IMR-90 (cell line): ENCODE results near the gene PRMT2. TPM values are rescaled to one million over a fixed set of nuclear protein-coding genes. Genes with fewer than 3 reads are reported as not detected.

Experiments
- ATAC-seq: fragments of 200-7000 bp; cut with Tn5 transposase; 2 replicates; pipeline ENCODE4 v1.9.1; 2020; ENCODE audit warnings: low read depth, mild to moderate bottlenecking, moderate library complexity
- BruUV-seq: library from RNA; stranded (reverse); fragments of 400-500 nt; replicated peaks from 2 replicates; lab custom pipeline; 2021; lab: Mats Ljungman, UMichigan
- CTCF ChIA-PET: fragments of 300-600 bp; formaldehyde crosslinking; extraction: SDS; loops from one replicate; lab custom pipeline; 2021; ENCODE audit warnings: antibody characterized with exemption; lab: Yijun Ruan, JAX
- POLR2A ChIA-PET: fragments of 300-600 bp; sonication (Branson Sonifier 250); formaldehyde crosslinking; loops from one replicate; lab custom pipeline; 2022; ENCODE audit warnings: antibody characterized with exemption; ENCODE audit not compliant: unreplicated experiment; lab: Charles Lee
- DNase-seq: peaks from one replicate; pipeline ENCODE4 v3.0.0; 2013
- H2AFZ ChIP-seq: replicated peaks from 2 replicates; pipeline ENCODE3; 2013; ENCODE audit warnings: low read length, mild to moderate bottlenecking; ENCODE audit not compliant: poor library complexity
- H2AK5ac ChIP-seq: 2 replicates; pipeline ENCODE4 v1.6.1; 2013; ENCODE audit warnings: low read depth, low read length, inconsistent platforms
- H2AK9ac ChIP-seq: replicated peaks from 2 replicates; pipeline ENCODE3; 2013; ENCODE audit warnings: mild to moderate bottlenecking, low read depth, low read length, moderate library complexity; ENCODE audit not compliant: poor library complexity
- H2BK120ac ChIP-seq: 2 replicates; pipeline ENCODE4 v1.6.1; 2013; ENCODE audit warnings: low read depth, low read length, inconsistent platforms
- H2BK15ac ChIP-seq: 3 replicates; pipeline ENCODE4 v1.6.1; 2013; ENCODE audit warnings: low read depth, low read length, inconsistent platforms
- H2BK20ac ChIP-seq: 2 replicates; pipeline ENCODE4 v1.6.1; 2013; ENCODE audit warnings: low read depth, mild to moderate bottlenecking, inconsistent platforms, low read length, moderate library complexity
- H2BK5ac ChIP-seq: 2 replicates; pipeline ENCODE4 v1.6.1; 2013; ENCODE audit warnings: mild to moderate bottlenecking, low read depth, low read length, inconsistent platforms; ENCODE audit not compliant: poor library complexity, severe bottlenecking
- H3K14ac ChIP-seq: replicated peaks from 2 replicates; pipeline ENCODE4 v1.6.1; 2013; ENCODE audit warnings: low read depth, low read length, inconsistent platforms
- H3K18ac ChIP-seq: 2 replicates; pipeline ENCODE4 v1.6.1; 2013; ENCODE audit warnings: low read depth, low read length, control low read depth
- H3K23ac ChIP-seq: 2 replicates; pipeline ENCODE4 v1.6.1; 2013; ENCODE audit warnings: low read depth, low read length, inconsistent platforms
- H3K27ac ChIP-seq: 2 replicates; pipeline ENCODE4 v1.5.1; 2013; ENCODE audit warnings: mild to moderate bottlenecking, control low read depth, low read length; ENCODE audit not compliant: insufficient read depth
- H3K27me3 ChIP-seq: 2 replicates; pipeline ENCODE4 v1.6.1; 2013; ENCODE audit warnings: low read length; ENCODE audit not compliant: control insufficient read depth, insufficient read depth
- H3K36me3 ChIP-seq: 2 replicates; pipeline ENCODE4 v1.6.1; 2013; ENCODE audit warnings: low read length, mixed read lengths; ENCODE audit not compliant: control insufficient read depth, insufficient read depth
- H3K4ac ChIP-seq: 2 replicates; pipeline ENCODE4 v1.6.1; 2013; ENCODE audit warnings: low read depth, low read length, inconsistent platforms
- H3K4me1 ChIP-seq: 2 replicates; pipeline ENCODE4 v1.6.1; 2013; ENCODE audit warnings: low read length, mixed read lengths; ENCODE audit not compliant: control insufficient read depth, insufficient read depth
- H3K4me2 ChIP-seq: 2 replicates; pipeline ENCODE4 v1.6.1; 2013; ENCODE audit warnings: low read depth, mild to moderate bottlenecking, control low read depth, low read length, moderate library complexity
- H3K4me3 ChIP-seq: 2 replicates; pipeline ENCODE4 v1.5.1; 2013; ENCODE audit warnings: low read depth, mild to moderate bottlenecking, control low read depth, low read length, moderate library complexity; ENCODE audit not compliant: insufficient read depth
- H3K56ac ChIP-seq: 2 replicates; pipeline ENCODE4 v1.6.1; 2013; ENCODE audit warnings: low read length, inconsistent platforms; ENCODE audit not compliant: insufficient read depth; ENCODE audit errors: extremely low read depth
- H3K79me1 ChIP-seq, 2 experiments: 2 replicates each; pipeline ENCODE4 v1.6.1; 2013; ENCODE audit warnings: low read length in 2 of 2, inconsistent platforms in 1 of 2, low read depth in 1 of 2
- H3K9ac ChIP-seq: 2 replicates; pipeline ENCODE4 v1.6.1; 2013; ENCODE audit warnings: low read depth, low read length, control low read depth
- H3K9me1 ChIP-seq: 2 replicates; pipeline ENCODE4 v1.6.1; 2013; ENCODE audit warnings: low read length, inconsistent platforms; ENCODE audit not compliant: insufficient read depth
- H3K9me3 ChIP-seq: 2 replicates; pipeline ENCODE4 v1.6.1; 2013; ENCODE audit warnings: low read length; ENCODE audit not compliant: control insufficient read depth, insufficient read depth
- H4K20me1 ChIP-seq: 2 replicates; pipeline ENCODE4 v1.6.1; 2013; ENCODE audit warnings: low read length, inconsistent platforms; ENCODE audit not compliant: insufficient read depth
- H4K5ac ChIP-seq: 2 replicates; pipeline ENCODE4 v1.6.1; 2013; ENCODE audit warnings: mild to moderate bottlenecking, low read depth, low read length, control low read depth
- H4K8ac ChIP-seq, 2 experiments: 2 replicates each; pipeline ENCODE4 v1.6.1; 2013; ENCODE audit warnings: low read depth in 2 of 2, low read length in 2 of 2, control low read depth in 1 of 2, inconsistent platforms in 1 of 2
- H4K91ac ChIP-seq: 2 replicates; pipeline ENCODE4 v1.6.1; 2013; ENCODE audit warnings: low read depth, low read length, inconsistent platforms; ENCODE audit not compliant: insufficient read depth
- CEBPB ChIP-seq: IDR thresholded peaks from 2 replicates; pipeline ENCODE4 v1.6.1; 2012; ENCODE audit warnings: low read depth, low read length, improper control_type of control experiment
- FOS ChIP-seq: fragments of 150-350 bp; IDR thresholded peaks from 2 replicates; pipeline ENCODE4 v1.6.1; 2016; ENCODE audit warnings: low read depth, low read length
- NFE2L2 ChIP-seq: fragments of 150-350 bp; IDR thresholded peaks from 2 replicates; pipeline ENCODE4 v1.6.1; 2016; ENCODE audit warnings: low read depth, mild to moderate bottlenecking, low read length
- SMC3 ChIP-seq: fragments of 150-350 bp; IDR thresholded peaks from 2 replicates; pipeline ENCODE4 v1.6.1; 2016; ENCODE audit warnings: low read depth, mild to moderate bottlenecking, antibody characterized with exemption, low read length, moderate library complexity
- WGBS, 2 experiments: methylation state at CpG; one replicate each; pipeline versions ENCODE4 v1.1.5 to v1.1.7; 2013; ENCODE audit warnings: missing lambda C conversion rate in 2 of 2; ENCODE audit not compliant: insufficient read length in 1 of 2; ENCODE audit errors: extremely low coverage in 2 of 2; 5-methylcytosine and 5-hydroxymethylcytosine counted together
- dilution Hi-C: fragments of 300-500 bp; cut with HindIII; formaldehyde crosslinking; loops from one replicate; pipeline ENCODE4 v1.14.3; 2018; ENCODE audit warnings: low sequenced_read_pairs; ENCODE audit not compliant: unreplicated experiment
- in situ Hi-C: fragments of 300-500 bp; cut with MboI; formaldehyde crosslinking; loops from 3 replicates; pipeline ENCODE4 v1.14.3; 2019; ENCODE audit warnings: low sequenced_read_pairs, inconsistent platforms, mixed read lengths
- intact Hi-C: fragments of 100-400 bp; cut with micrococcal nuclease; formaldehyde crosslinking; loops from 2 replicates; pipeline ENCODE4 v1.10.0; 2022
- polyA plus RNA-seq, 3 experiments: library from polyadenylated mRNA; depleted of rRNA; stranded (reverse); fragments of >200 nt; gene quantifications; 2 replicates each; pipeline ENCODE4 v1.2.3, GENCODE V29; 2012; ENCODE audit warnings: low replicate concordance in 1 of 3
- total RNA-seq: library from RNA; depleted of rRNA; stranded (reverse); fragments of >200 nt; gene quantifications from 2 replicates; pipeline ENCODE4 v1.2.3, GENCODE V29; 2012

Gene PRMT2
- total and polyA plus RNA-seq, 2 of the 4 experiments (the other 2 are of a cell fraction): 126 to 159 TPM

DNA sequence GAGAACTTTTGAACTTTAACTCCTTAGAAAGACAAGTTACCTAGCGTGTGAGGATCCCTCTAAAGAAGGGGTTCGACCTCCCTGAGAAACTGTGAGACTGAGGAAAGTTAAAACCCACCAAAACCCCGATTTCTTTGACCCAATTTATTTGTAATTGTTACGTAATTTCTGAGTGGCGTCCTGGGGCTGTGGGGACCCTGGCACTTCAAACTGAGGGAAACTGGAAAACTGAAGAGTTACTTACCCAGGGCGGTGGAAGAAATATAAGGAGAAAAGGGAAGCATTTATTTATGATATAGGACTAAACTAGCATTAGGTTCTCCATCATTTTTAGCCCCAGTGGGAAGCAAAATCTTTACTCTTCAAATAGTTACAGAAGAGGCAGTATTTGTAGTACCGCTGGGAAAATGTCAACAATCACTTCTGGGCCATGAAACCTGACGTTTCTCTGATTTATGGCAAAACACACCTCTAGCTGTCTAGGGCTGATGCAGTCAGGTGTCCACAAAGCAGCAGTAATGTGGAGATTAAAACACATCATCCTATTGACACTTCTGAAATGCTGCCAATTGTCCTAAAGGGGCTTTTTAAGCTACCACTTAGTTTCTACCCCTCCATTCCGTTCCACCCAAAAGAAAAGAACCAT is 31.0 kb upstream of the PRMT2 start:
- H3K27ac ChIP-seq: no peak overlapping the region
- BruUV-seq: no TSS peak
- ChIA-PET POLR2A (no interaction called here), CTCF (no interaction called here)
- H4K91ac ChIP-seq: no peak overlapping the region
- WGBS, 2 experiments: 50% methylated on average over 1 of the region's 9 CpGs; no CpG with 5 or more reads in 1 of the 2 experiments
- peaks cover 3% of the 10 kb centered on the region; the same call in 1 of the 2 replicates for H3K9me1 ChIP-seq
- DNase-seq: no peak
- no peaks in the 10 kb centered on the region for H4K20me1 ChIP-seq
- H3K9me3 ChIP-seq: no peaks in the 10 kb centered on the region
- no peak overlapping the region for H2BK20ac ChIP-seq
- H3K79me1 ChIP-seq: no peaks in the 10 kb centered on the region
- no peak overlapping the region for H3K14ac ChIP-seq
- in situ Hi-C loops: no loop called here
- no peak overlapping the region for H4K5ac ChIP-seq
- TF ChIP-seq CEBPB (peak; percentile 43), FOS (no peak), SMC3 (no peak), NFE2L2 (no peak)
- H3K27me3 ChIP-seq: peaks cover 30% of the 10 kb centered on the region
- no peak overlapping the region for H4K8ac ChIP-seq
- H2AK5ac ChIP-seq: no peak overlapping the region
- H2AFZ ChIP-seq: no peak overlapping the region
- no peak for ATAC-seq
- H3K4ac ChIP-seq: no peak overlapping the region
- intact Hi-C loops: no loop called here
- H2BK15ac ChIP-seq: no peak overlapping the region
- H3K23ac ChIP-seq: no peak overlapping the region
- no peaks in the 10 kb centered on the region for H3K36me3 ChIP-seq
- no peaks in the 10 kb centered on the region; the same call in 1 of the 2 replicates for H3K4me1 ChIP-seq
- H2AK9ac ChIP-seq: no peak overlapping the region
- no peak overlapping the region for H3K18ac ChIP-seq
- no peak overlapping the region for H2BK5ac ChIP-seq
- H3K9ac ChIP-seq: no peak overlapping the region
- dilution Hi-C loops: no loop called here
- no peak overlapping the region for H2BK120ac ChIP-seq
- no peak overlapping the region for H3K4me3 ChIP-seq
- H3K4me2 ChIP-seq: no peak overlapping the region
- H3K56ac ChIP-seq: no peak overlapping the region
